Endothelial cell of umbilical vein (primary cell): Measurements from ENCODE around the gene CPO. TPM values are rescaled to one million over a fixed set of nuclear protein-coding genes. Genes with fewer than 3 reads are reported as not detected.

ENCODE experiments used
- BruUV-seq: library from RNA; stranded (reverse); fragments of 400-500 nt; replicated peaks from 2 replicates; lab custom pipeline; 2021; lab: Mats Ljungman, UMichigan
- CTCF ChIA-PET: fragments of 300-600, 350-600 bp; sonication (Branson Sonifier 250); formaldehyde crosslinking; loops from one replicate; lab custom pipeline; 2021; ENCODE audit warnings: antibody characterized with exemption, inconsistent platforms; lab: Charles Lee
- POLR2A ChIA-PET: fragments of 300-600, 350-600 bp; sonication (Branson Sonifier 250); formaldehyde crosslinking; loops from one replicate; lab custom pipeline; 2021; ENCODE audit warnings: antibody characterized with exemption, inconsistent platforms; lab: Charles Lee
- DNase-seq: peaks from one replicate; pipeline ENCODE4 v3.0.0-alpha.2; 2011; ENCODE audit warnings: low read depth, low spot score
- FAIRE-seq: peaks from 2 replicates; lab custom pipeline; 2011; peaks lifted over from hg19 to GRCh38; lab: Jason Lieb, UNC
- H2AFZ ChIP-seq: 2 replicates; pipeline ENCODE4 v1.6.0; 2012; ENCODE audit warnings: low read depth, low read length, control low read depth, inconsistent platforms
- H3K27ac ChIP-seq: 2 replicates; pipeline ENCODE4 v1.5.1; 2011; ENCODE audit warnings: low read depth, mild to moderate bottlenecking, control low read depth, low read length, moderate library complexity; ENCODE audit not compliant: insufficient read depth
- H3K27me3 ChIP-seq, 2 experiments: 2 replicates each; pipeline versions ENCODE4 v1.6.0 to v1.6.1; 2011; ENCODE audit warnings: low read length in 2 of 2, mixed read lengths in 1 of 2; ENCODE audit not compliant: control insufficient read depth in 2 of 2, insufficient read depth in 2 of 2
- H3K36me3 ChIP-seq, 2 experiments: 2 replicates in 1 of 2; 3 replicates in 1 of 2; pipeline ENCODE4 v1.5.1; 2011; ENCODE audit warnings: low read length in 2 of 2, mild to moderate bottlenecking in 1 of 2, moderate library complexity in 1 of 2; ENCODE audit not compliant: control insufficient read depth in 2 of 2, insufficient read depth in 2 of 2; ENCODE audit errors: extremely low read depth in 1 of 2
- H3K4me1 ChIP-seq: 3 replicates; pipeline ENCODE4 v1.5.1; 2011; ENCODE audit warnings: mild to moderate bottlenecking, low read length; ENCODE audit not compliant: control insufficient read depth, insufficient read depth; ENCODE audit errors: extremely low read depth
- H3K4me2 ChIP-seq: 2 replicates; pipeline ENCODE4 v1.6.1; 2011; ENCODE audit warnings: low read length, control low read depth, mixed read lengths; ENCODE audit not compliant: insufficient read depth
- H3K4me3 ChIP-seq, 3 experiments: fragments of 200-600 bp in 1 of 3; sonication (generic), shearing (Covaris generic) in 1 of 3; replicated peaks in 1 of 3; 2 replicates each; pipeline ENCODE4 v1.5.1; 2011 to 2016; ENCODE audit warnings: control low read depth in 3 of 3, low read length in 3 of 3, mild to moderate bottlenecking in 2 of 3, inconsistent platforms in 1 of 3, low read depth in 1 of 3, moderate library complexity in 1 of 3; ENCODE audit not compliant: insufficient read depth in 1 of 3
- H3K79me2 ChIP-seq: 2 replicates; pipeline ENCODE4 v1.6.0; 2012; ENCODE audit warnings: low read length, inconsistent platforms; ENCODE audit not compliant: control insufficient read depth, insufficient read depth
- H3K9ac ChIP-seq: replicated peaks from 2 replicates; pipeline ENCODE3; 2011; ENCODE audit warnings: low read length, control low read depth; ENCODE audit not compliant: insufficient read depth; ENCODE audit errors: extremely low read depth
- H3K9me1 ChIP-seq: replicated peaks from 3 replicates; pipeline ENCODE4 v1.6.0; 2011; ENCODE audit warnings: mild to moderate bottlenecking, low read length; ENCODE audit not compliant: control insufficient read depth, insufficient read depth; ENCODE audit errors: extremely low read depth
- H3K9me3 ChIP-seq: replicated peaks from 2 replicates; pipeline ENCODE4 v1.5.1; 2012; ENCODE audit warnings: low read length, inconsistent platforms; ENCODE audit not compliant: control insufficient read depth, insufficient read depth
- H4K20me1 ChIP-seq: replicated peaks from 2 replicates; pipeline ENCODE3; 2011; ENCODE audit warnings: mild to moderate bottlenecking, low read length; ENCODE audit not compliant: control insufficient read depth, insufficient read depth; ENCODE audit errors: extremely low read depth
- EZH2 ChIP-seq: IDR thresholded peaks from 2 replicates; pipeline ENCODE4 v1.6.1; 2012; ENCODE audit warnings: borderline replicate concordance, low read depth, mild to moderate bottlenecking, moderate library complexity, low read length, inconsistent platforms; ENCODE audit not compliant: severe bottlenecking
- FOS ChIP-seq: IDR thresholded peaks from 2 replicates; pipeline ENCODE4 v1.6.1; 2011; ENCODE audit warnings: mild to moderate bottlenecking, low read length, moderate library complexity, borderline replicate concordance; ENCODE audit not compliant: insufficient read depth
- GATA2 ChIP-seq: IDR thresholded peaks from 2 replicates; pipeline ENCODE4 v1.7.0; 2011; ENCODE audit warnings: low read depth, mild to moderate bottlenecking, moderate library complexity, mixed read lengths, low read length; ENCODE audit not compliant: insufficient read length, insufficient read depth
- JUN ChIP-seq: IDR thresholded peaks from 2 replicates; pipeline ENCODE4 v1.6.1; 2011; ENCODE audit warnings: borderline replicate concordance, low read depth; ENCODE audit not compliant: insufficient read length, insufficient read depth
- MYC ChIP-seq: IDR thresholded peaks from one replicate; pipeline ENCODE4 v1.6.1; 2011; ENCODE audit warnings: mild to moderate bottlenecking, low read depth, low read length
- POLR2A ChIP-seq: IDR thresholded peaks from 2 replicates; pipeline ENCODE4 v1.6.1; 2012; ENCODE audit warnings: low read depth, mild to moderate bottlenecking, control low read depth, low read length
- POLR2AphosphoS5 ChIP-seq: IDR thresholded peaks from 2 replicates; pipeline ENCODE4 v1.6.1; 2012; ENCODE audit warnings: low read depth, mild to moderate bottlenecking, control low read depth, low read length, moderate library complexity; ENCODE audit not compliant: insufficient read depth
- dilution Hi-C: fragments of 300-500 bp; cut with MboI; formaldehyde crosslinking; loops from one replicate; pipeline ENCODE4 v1.15.0; 2019; ENCODE audit warnings: low sequenced_read_pairs; ENCODE audit not compliant: extremely low pct_ligation_motif_present
- intact Hi-C: fragments of 100-400 bp; cut with micrococcal nuclease; formaldehyde crosslinking; loops from one replicate; pipeline ENCODE4 v1.10.0; 2022
- polyA plus RNA-seq, 4 experiments: library from polyadenylated mRNA; depleted of rRNA in 3 of 4; stranded (reverse) in 3 of 4; unstranded in 1 of 4; fragments of >200 nt; gene quantifications; 2 replicates each; pipeline versions ENCODE4 v1.2.1 to v1.2.3, GENCODE V29; 2011 to 2012; ENCODE audit warnings: missing spikeins in 1 of 4
- total RNA-seq: library from RNA; stranded (reverse); gene quantifications from 2 replicates; pipeline ENCODE4 v1.2.3, GENCODE V29; 2021
- TF ChIP-seq, protein P1 (sequence below), 2 donors: IDR thresholded peaks; 1 replicate in 1 of 2; 2 replicates in 1 of 2; pipeline ENCODE4 v1.5.1; 2011; ENCODE audit warnings: low read length in 2 of 2, mild to moderate bottlenecking in 2 of 2, moderate library complexity in 2 of 2, control low read depth in 1 of 2, inconsistent platforms in 1 of 2, low read depth in 1 of 2; ENCODE audit not compliant: insufficient read depth in 1 of 2; ENCODE audit errors: extremely low read depth in 1 of 2
- TF ChIP-seq, protein P2 (sequence below): IDR thresholded peaks from 2 replicates; pipeline ENCODE4 v1.6.1; 2011; ENCODE audit not compliant: insufficient read depth, insufficient read length

CPO gene
- total and polyA plus RNA-seq, 2 donors (not counting 3 experiments of a cell fraction or from before 2014, with no cell fraction given): not detected

DNA sequence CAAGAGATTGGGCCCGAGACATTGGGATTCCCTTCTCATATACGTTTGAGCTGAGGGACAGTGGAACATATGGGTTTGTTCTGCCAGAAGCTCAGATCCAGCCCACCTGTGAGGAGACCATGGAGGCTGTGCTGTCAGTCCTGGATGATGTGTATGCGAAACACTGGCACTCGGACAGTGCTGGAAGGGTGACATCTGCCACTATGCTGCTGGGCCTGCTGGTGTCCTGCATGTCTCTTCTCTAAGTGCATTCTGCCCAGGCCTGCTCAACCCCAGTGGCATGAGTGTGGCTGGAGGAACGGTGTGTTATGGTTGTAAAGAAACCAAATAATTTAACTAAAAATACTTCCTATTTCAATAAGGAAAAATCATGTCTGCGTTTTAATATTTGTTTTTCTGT is 29.9 kb downstream of the CPO start:
- Histone ChIP-seq H3K27ac (no peak overlapping the region), H3K4me2 (no peak overlapping the region), H3K9me1 (no peaks in the 10 kb centered on the region), H3K4me3 (no peak overlapping the region), H3K27me3 (peaks cover 3 to 5% of the 10 kb centered on the region in 2 experiments), H4K20me1 (no peaks in the 10 kb centered on the region), H3K9me3 (no peaks in the 10 kb centered on the region), H2AFZ (no peak overlapping the region), H3K9ac (no peak overlapping the region), H3K4me1 (no peaks in the 10 kb centered on the region), H3K79me2 (no peaks in the 10 kb centered on the region), H3K36me3 (no peaks in the 10 kb centered on the region)
- dilution Hi-C loops: no loop called here
- BruUV-seq: no TSS peak
- DNase-seq (no peak), FAIRE-seq (no peak)
- intact Hi-C loops: no loop called here
- CTCF ChIA-PET: interaction anchor here (0.7 to 1.3 kb wide), 2 partner anchors 9 to 11 kb away, joined by 3 to 4 read pairs; no protein-coding TSS in a partner anchor
- POLR2A ChIA-PET: no interaction called here
- TF ChIP-seq POLR2AphosphoS5: no peak
- TF ChIP-seq POLR2A: no peak
- TF ChIP-seq, protein P1, sequence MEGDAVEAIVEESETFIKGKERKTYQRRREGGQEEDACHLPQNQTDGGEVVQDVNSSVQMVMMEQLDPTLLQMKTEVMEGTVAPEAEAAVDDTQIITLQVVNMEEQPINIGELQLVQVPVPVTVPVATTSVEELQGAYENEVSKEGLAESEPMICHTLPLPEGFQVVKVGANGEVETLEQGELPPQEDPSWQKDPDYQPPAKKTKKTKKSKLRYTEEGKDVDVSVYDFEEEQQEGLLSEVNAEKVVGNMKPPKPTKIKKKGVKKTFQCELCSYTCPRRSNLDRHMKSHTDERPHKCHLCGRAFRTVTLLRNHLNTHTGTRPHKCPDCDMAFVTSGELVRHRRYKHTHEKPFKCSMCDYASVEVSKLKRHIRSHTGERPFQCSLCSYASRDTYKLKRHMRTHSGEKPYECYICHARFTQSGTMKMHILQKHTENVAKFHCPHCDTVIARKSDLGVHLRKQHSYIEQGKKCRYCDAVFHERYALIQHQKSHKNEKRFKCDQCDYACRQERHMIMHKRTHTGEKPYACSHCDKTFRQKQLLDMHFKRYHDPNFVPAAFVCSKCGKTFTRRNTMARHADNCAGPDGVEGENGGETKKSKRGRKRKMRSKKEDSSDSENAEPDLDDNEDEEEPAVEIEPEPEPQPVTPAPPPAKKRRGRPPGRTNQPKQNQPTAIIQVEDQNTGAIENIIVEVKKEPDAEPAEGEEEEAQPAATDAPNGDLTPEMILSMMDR (IDR thresholded peaks at IDR 0.05; ENCODE audit: extremely low read depth in 1 of 2, insufficient read depth in 1 of 2, low read depth in 1 of 2, low read length in 2 of 2): no peak
- no peak for TF ChIP-seq GATA2
- no peak for TF ChIP-seq EZH2
- no peak for TF ChIP-seq FOS
- TF ChIP-seq, protein P2, sequence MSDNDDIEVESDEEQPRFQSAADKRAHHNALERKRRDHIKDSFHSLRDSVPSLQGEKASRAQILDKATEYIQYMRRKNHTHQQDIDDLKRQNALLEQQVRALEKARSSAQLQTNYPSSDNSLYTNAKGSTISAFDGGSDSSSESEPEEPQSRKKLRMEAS: no peak
- TF ChIP-seq MYC: no peak
- no peak for TF ChIP-seq JUN
